Parathyroid adenoma (tissue), 2 donors: ENCODE measurements around the gene ACTL6B.

ENCODE experiments used
- H2AFZ ChIP-seq: fragments of 300-600 bp; sonication (generic); one replicate; pipeline ENCODE4 v1.7.0; 2017; ENCODE audit warnings: antibody characterized with exemption, mild to moderate bottlenecking
- H3K27ac ChIP-seq: fragments of 300-600 bp; sonication (generic); one replicate; pipeline ENCODE4 v1.7.0; 2017
- H3K27me3 ChIP-seq: fragments of 300-600 bp; sonication (generic); one replicate; pipeline ENCODE4 v1.7.0; 2017; ENCODE audit warnings: low read length; ENCODE audit not compliant: control insufficient read depth, insufficient read depth
- H3K36me3 ChIP-seq: fragments of 300-600 bp; sonication (generic); one replicate; pipeline ENCODE4 v1.7.0; 2017; ENCODE audit warnings: low read length; ENCODE audit not compliant: control insufficient read depth, insufficient read depth
- H3K4me1 ChIP-seq: fragments of 300-600 bp; sonication (generic); one replicate; pipeline ENCODE4 v1.7.0; 2017; ENCODE audit warnings: control low read depth
- H3K4me2 ChIP-seq: fragments of 300-600 bp; sonication (generic); one replicate; pipeline ENCODE4 v1.7.0; 2017; ENCODE audit warnings: low read length
- H3K4me3 ChIP-seq: fragments of 300-600 bp; sonication (generic); one replicate; pipeline ENCODE4 v1.7.0; 2017; ENCODE audit warnings: low read depth, low read length
- H3K79me2 ChIP-seq: fragments of 300-600 bp; sonication (generic); one replicate; pipeline ENCODE4 v1.7.0; 2017; ENCODE audit warnings: control low read depth
- H3K9ac ChIP-seq: fragments of 300-600 bp; sonication (generic); one replicate; pipeline ENCODE4 v1.7.0; 2017; ENCODE audit warnings: mild to moderate bottlenecking
- H3K9me3 ChIP-seq: fragments of 300-600 bp; sonication (generic); one replicate; pipeline ENCODE4 v1.7.0; 2017; ENCODE audit warnings: low read length; ENCODE audit not compliant: control insufficient read depth
- TF ChIP-seq, protein P1 (sequence below): fragments of 300-600 bp; sonication (generic); IDR thresholded peaks from one replicate; pipeline ENCODE4 v1.7.0; 2017; ENCODE audit warnings: antibody characterized with exemption, mild to moderate bottlenecking
- donor health status: primary hyperparathyroidism.

The ACTL6B gene

DNA sequence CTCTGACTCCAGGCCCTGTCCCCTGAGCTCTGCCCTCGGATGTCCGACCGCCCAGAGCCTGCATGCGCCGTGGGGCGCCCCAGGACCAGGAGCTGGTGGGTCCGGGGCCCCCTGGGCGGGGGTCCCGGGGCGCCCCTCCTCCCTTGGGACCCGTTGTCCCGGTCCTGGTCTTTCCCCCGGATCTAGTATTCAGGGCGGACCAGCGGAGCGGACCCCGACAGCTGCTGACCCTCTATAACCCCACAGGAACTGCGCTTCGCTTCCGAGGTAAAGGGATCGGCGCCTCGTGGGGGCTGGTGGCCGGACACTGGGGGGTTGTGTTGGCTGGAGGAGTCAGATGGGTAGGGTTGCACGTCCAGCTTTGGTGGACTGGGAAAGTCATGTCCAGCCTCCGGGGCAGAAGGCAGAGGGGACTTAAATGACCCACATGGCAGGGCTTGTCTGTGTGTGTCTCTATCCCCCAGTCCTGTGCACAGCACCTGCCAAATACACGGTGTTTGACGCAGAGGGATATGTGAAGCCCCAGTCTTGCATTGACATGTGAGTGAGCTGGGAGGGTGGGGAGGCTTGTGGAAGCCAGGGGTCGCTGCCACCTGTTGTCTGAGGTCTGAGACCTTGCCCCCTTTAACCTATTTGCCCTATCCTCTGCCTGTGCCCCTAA is 43.4 kb downstream of the ACTL6B start:
- H3K4me2 ChIP-seq = peak overlapping the region; percentile 100
- H3K27ac ChIP-seq = peak overlapping the region; percentile 95
- H3K4me3 ChIP-seq = peak overlapping the region; percentile 100
- H3K9ac ChIP-seq = peak overlapping the region; percentile 42
- no peaks in the 10 kb centered on the region for H3K79me2 ChIP-seq
- H2AFZ ChIP-seq = peak overlapping the region; percentile 81
- H3K9me3 ChIP-seq = no peaks in the 10 kb centered on the region
- H3K27me3 ChIP-seq = no peaks in the 10 kb centered on the region
- H3K36me3 ChIP-seq = no peaks in the 10 kb centered on the region
- TF ChIP-seq, protein P1, sequence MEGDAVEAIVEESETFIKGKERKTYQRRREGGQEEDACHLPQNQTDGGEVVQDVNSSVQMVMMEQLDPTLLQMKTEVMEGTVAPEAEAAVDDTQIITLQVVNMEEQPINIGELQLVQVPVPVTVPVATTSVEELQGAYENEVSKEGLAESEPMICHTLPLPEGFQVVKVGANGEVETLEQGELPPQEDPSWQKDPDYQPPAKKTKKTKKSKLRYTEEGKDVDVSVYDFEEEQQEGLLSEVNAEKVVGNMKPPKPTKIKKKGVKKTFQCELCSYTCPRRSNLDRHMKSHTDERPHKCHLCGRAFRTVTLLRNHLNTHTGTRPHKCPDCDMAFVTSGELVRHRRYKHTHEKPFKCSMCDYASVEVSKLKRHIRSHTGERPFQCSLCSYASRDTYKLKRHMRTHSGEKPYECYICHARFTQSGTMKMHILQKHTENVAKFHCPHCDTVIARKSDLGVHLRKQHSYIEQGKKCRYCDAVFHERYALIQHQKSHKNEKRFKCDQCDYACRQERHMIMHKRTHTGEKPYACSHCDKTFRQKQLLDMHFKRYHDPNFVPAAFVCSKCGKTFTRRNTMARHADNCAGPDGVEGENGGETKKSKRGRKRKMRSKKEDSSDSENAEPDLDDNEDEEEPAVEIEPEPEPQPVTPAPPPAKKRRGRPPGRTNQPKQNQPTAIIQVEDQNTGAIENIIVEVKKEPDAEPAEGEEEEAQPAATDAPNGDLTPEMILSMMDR = no peak
- peaks cover 8% of the 10 kb centered on the region for H3K4me1 ChIP-seq

DNA sequence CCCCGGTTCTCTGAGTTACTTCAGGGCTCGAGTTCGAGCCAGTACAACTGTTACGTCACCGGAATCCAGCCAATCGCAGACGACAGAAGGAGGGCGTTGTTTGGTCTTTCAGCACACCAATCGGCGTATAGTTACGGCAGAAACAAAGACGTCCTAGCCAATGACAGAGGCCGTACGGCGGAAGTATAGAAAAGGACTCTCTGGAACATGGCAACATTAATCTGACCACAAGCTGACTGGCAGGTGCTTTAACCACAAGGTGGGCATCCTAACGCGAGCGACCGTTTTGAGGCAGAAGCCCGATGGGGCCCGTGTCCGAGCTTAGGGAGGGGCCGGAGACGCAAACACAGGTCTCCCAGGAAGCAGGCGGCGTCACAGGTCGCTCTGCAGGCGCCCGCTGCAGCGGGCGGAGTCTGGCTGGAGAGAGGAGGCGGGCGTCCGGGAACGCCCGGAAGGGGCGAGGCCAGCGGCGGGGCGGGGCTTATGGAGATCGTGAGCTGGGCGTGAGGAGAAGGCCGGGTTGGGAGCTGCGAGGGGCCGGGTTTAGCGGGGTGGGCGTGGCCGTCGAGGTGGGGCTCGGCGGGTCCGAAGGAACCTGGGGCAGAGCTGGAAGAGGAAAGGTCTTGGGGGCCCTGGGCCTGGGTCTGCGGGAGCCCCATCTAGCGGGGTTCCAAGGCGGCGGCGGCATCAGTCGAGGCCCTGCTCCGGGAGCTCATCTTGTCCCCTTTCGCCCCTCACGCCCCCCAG is 44.1 kb downstream of the ACTL6B start, which contains the start of gene MOSPD3:
TSS of gene MOSPD3 (plus strand) at position 558 of the 747 bp plus-strand sequence. CDS start 252 bp downstream, outside the sequence.
- Histone ChIP-seq H3K27me3 (no peaks in the 10 kb centered on the region), H3K9me3 (no peaks in the 10 kb centered on the region), H3K4me1 (peaks cover 8% of the 10 kb centered on the region), H3K27ac (peak within 1 kb of the TSS; percentile 95), H2AFZ (peak within 1 kb of the TSS; percentile 81), H3K4me3 (peak within 1 kb of the TSS; percentile 100), H3K9ac (peak within 1 kb of the TSS; percentile 42), H3K79me2 (no peaks in the 10 kb centered on the region), H3K4me2 (peak within 1 kb of the TSS; percentile 100), H3K36me3 (no peaks in the 10 kb centered on the region)
- TF ChIP-seq, protein P1 = no peak

DNA sequence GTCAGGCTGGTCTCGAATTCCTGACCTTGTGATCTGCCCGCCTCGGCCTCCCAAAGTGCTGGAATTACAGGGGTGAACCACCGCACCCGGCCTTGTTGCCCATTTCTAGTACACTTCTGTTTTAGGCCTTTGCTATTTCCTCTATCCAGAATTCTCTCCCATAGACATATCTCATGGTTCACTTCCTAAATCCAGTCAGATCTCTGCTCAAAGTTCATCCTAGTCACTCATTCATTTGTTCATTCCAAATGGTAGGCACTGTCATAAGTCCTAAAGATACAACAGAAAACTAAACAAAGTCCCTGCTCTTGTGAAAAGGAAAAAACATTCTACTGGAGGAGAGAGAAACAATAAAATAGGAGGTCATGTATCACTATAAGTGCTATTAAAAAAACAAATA is 46.3 kb downstream of the ACTL6B start:
- H3K27me3 ChIP-seq = no peaks in the 10 kb centered on the region
- no peaks in the 10 kb centered on the region for H3K79me2 ChIP-seq
- no peak overlapping the region for H3K9ac ChIP-seq
- H3K4me2 ChIP-seq = no peak overlapping the region
- H2AFZ ChIP-seq = no peak overlapping the region
- TF ChIP-seq, protein P1 = no peak
- no peak overlapping the region for H3K4me3 ChIP-seq
- H3K4me1 ChIP-seq = peaks cover 8% of the 10 kb centered on the region
- H3K36me3 ChIP-seq = no peaks in the 10 kb centered on the region
- no peaks in the 10 kb centered on the region for H3K9me3 ChIP-seq
- H3K27ac ChIP-seq = no peak overlapping the region

DNA sequence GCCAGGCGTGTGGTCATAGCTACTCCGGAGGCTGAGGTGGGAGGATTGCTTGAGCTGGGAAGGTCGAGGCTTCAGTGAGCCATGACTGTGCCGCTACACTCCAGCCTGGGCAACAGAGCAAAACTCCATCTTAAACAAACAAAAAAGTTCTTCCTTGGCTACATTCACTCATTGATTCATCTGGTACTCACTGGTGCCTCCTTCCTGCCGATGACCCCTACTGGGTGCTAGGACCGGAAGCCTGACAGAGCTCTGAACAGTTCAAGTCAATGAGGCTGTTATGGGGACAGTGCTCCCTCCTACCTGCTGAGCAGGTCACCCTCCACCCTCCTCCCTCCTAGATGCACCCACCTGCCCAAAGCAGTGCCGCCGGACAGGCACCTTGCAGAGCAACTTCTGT is 49.1 kb downstream of the ACTL6B start:
- Histone ChIP-seq H3K27me3 (no peaks in the 10 kb centered on the region), H3K27ac (no peak overlapping the region), H3K4me3 (no peak overlapping the region), H3K36me3 (no peaks in the 10 kb centered on the region), H3K4me1 (no peaks in the 10 kb centered on the region), H3K9me3 (no peaks in the 10 kb centered on the region), H3K79me2 (no peaks in the 10 kb centered on the region), H3K9ac (no peak overlapping the region), H3K4me2 (no peak overlapping the region), H2AFZ (no peak overlapping the region)
- TF ChIP-seq, protein P1 = no peak
